Endothelial cell (in vitro differentiated cells): Measurements from ENCODE around the gene CHCHD3. TPM values are rescaled to one million over a fixed set of nuclear protein-coding genes. Genes with fewer than 3 reads are reported as not detected.

Source experiments
- DNase-seq: peaks from one replicate; pipeline ENCODE4 v3.0.0; 2021; ENCODE audit warnings: low spot score
- H3K27ac Mint-ChIP-seq: one replicate; pipeline ENCODE4 v1.8.0; 2021; ENCODE audit warnings: mixed read lengths, inconsistent platforms; ENCODE audit not compliant: unreplicated experiment
- H3K27me3 Mint-ChIP-seq: one replicate; pipeline ENCODE4 v1.8.0; 2021; ENCODE audit warnings: mild to moderate bottlenecking, moderate library complexity, mixed read lengths, inconsistent platforms; ENCODE audit not compliant: unreplicated experiment
- H3K36me3 Mint-ChIP-seq: one replicate; pipeline ENCODE4 v1.8.0; 2021; ENCODE audit warnings: mild to moderate bottlenecking, low read depth, mixed read lengths, inconsistent platforms; ENCODE audit not compliant: unreplicated experiment
- H3K4me1 Mint-ChIP-seq: one replicate; pipeline ENCODE4 v1.8.0; 2021; ENCODE audit warnings: mild to moderate bottlenecking, mixed read lengths, inconsistent platforms; ENCODE audit not compliant: unreplicated experiment
- H3K4me3 Mint-ChIP-seq: one replicate; pipeline ENCODE4 v1.8.0; 2021; ENCODE audit warnings: mild to moderate bottlenecking, mixed read lengths, inconsistent platforms; ENCODE audit not compliant: unreplicated experiment
- H3K9me3 Mint-ChIP-seq: one replicate; pipeline ENCODE4 v1.8.0; 2021; ENCODE audit warnings: mixed read lengths, inconsistent platforms; ENCODE audit not compliant: unreplicated experiment
- long read RNA-seq: library from polyadenylated mRNA; unstranded; transcript quantifications from one replicate; pipeline ENCODE4 v2.0.0, GENCODE V29; 2020; ENCODE audit not compliant: unreplicated experiment
- total RNA-seq: library from RNA; stranded (reverse); fragmentation: NEBNext Ultra II Directional; extraction: Animal tissue kit (Norgen Biotek cat#: 25700); gene quantifications from one replicate; pipeline ENCODE4 v1.2.1, GENCODE V29; 2021; ENCODE audit not compliant: unreplicated experiment
- TF ChIP-seq, protein P1 (sequence below): fragments of 200-600 bp; sonication (generic); IDR thresholded peaks from one replicate; pipeline ENCODE4 v1.5.0; 2021; ENCODE audit warnings: antibody characterized with exemption; ENCODE audit not compliant: unreplicated experiment

Gene CHCHD3
- total RNA-seq: 55.6 TPM
- long read RNA-seq, transcript CHCHD3-201 (8 exons, 1,598 nt): major isoform, 66 of 74 reads
- long read RNA-seq, partial matches to known transcripts: 0 of 74 reads
- long read RNA-seq, other reads (novel, unspliced or antisense): 7 of 74 reads

DNA sequence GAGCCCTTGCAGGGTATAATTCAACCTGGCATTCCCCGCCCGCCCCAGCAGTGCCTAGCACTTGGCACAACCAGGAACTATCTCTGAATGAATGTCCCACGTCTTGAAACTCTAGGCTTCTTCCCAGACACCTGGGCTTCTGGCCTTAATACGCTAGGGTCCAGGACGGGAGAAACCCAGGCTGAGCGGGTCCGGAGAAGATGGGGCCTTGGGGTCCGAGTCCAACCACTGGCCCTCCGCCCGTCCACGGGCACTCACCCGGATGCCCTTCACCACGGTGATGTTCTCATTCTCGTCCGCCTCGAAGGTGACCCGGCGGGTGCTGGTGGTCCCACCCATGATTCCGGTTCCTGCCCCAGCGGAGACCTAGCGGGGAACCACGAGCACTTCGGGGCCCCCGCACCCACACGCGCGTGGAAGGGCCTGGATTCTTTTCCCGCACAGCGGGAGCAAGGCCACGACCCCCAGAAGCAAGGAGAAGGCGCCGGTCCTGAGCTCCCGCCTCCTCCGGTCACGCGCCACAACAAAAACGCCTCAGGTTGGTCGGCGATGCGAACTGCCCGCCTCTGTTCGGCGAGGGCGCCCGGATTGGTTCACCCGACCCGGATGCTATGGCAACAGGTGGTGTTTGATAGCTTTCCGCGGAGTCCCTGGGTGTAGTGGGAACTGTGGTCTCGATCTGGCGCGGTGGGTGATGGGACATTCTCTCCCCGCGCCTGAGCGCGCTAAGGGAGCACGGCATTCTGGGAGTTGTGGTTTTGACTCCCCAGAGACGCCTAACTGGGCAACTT is at the start of gene CHCHD3:
Gene CHCHD3, minus strand, starts transcription at position 492 of the 791 bp plus-strand sequence. Its CDS starts 153 bp downstream, at position 339.
- Mint-ChIP-seq H3K4me1 (peaks cover 4% of the 10 kb centered on the region), H3K4me3 (peak within 1 kb of the TSS; percentile 96), H3K27ac (peak within 1 kb of the TSS; percentile 94), H3K36me3 (no peaks in the 10 kb centered on the region), H3K9me3 (no peaks in the 10 kb centered on the region), H3K27me3 (peaks cover 2% of the 10 kb centered on the region)
- DNase-seq: peak; percentile 95
- TF ChIP-seq, protein P1, sequence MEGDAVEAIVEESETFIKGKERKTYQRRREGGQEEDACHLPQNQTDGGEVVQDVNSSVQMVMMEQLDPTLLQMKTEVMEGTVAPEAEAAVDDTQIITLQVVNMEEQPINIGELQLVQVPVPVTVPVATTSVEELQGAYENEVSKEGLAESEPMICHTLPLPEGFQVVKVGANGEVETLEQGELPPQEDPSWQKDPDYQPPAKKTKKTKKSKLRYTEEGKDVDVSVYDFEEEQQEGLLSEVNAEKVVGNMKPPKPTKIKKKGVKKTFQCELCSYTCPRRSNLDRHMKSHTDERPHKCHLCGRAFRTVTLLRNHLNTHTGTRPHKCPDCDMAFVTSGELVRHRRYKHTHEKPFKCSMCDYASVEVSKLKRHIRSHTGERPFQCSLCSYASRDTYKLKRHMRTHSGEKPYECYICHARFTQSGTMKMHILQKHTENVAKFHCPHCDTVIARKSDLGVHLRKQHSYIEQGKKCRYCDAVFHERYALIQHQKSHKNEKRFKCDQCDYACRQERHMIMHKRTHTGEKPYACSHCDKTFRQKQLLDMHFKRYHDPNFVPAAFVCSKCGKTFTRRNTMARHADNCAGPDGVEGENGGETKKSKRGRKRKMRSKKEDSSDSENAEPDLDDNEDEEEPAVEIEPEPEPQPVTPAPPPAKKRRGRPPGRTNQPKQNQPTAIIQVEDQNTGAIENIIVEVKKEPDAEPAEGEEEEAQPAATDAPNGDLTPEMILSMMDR: no peak

GRCh38 chr7:133130166-133130565 is 48.3 kb upstream of the CHCHD3 start:
- Mint-ChIP-seq H3K27me3 (no peaks in the 10 kb centered on the region), H3K4me1 (no peaks in the 10 kb centered on the region), H3K4me3 (no peak overlapping the region), H3K27ac (no peak overlapping the region), H3K9me3 (no peaks in the 10 kb centered on the region), H3K36me3 (no peaks in the 10 kb centered on the region)
- DNase-seq: no peak
- TF ChIP-seq, protein P1: no peak

GRCh38 chr7:133126422-133126821 is 44.5 kb upstream of the CHCHD3 start:
- DNase-seq: no peak
- H3K27me3 Mint-ChIP-seq: no peaks in the 10 kb centered on the region
- TF ChIP-seq, protein P1: no peak
- H3K4me1 Mint-ChIP-seq: no peaks in the 10 kb centered on the region
- no peak overlapping the region for H3K4me3 Mint-ChIP-seq
- H3K27ac Mint-ChIP-seq: no peak overlapping the region
- no peaks in the 10 kb centered on the region for H3K36me3 Mint-ChIP-seq
- no peaks in the 10 kb centered on the region for H3K9me3 Mint-ChIP-seq

DNA sequence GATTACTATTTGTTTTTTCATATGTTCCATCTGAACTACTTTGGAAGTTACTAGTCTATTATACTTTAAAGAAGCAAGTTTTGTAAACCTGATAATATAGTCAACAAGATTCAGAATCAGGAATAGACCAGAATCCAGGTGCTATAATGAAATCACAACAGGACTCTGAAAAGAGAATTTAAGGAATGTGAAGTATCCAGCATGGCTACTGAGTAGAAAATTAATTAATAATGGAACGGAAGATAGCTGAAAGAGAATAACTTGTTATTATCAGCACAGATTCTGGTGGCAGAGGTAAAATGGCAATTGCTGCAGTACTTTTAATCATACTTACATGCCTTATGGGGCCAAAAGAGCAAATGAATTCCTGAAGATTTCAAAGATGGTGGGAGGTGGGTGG is 43.1 kb upstream of the CHCHD3 start:
- no peak for DNase-seq
- H3K9me3 Mint-ChIP-seq: no peaks in the 10 kb centered on the region
- no peaks in the 10 kb centered on the region for H3K36me3 Mint-ChIP-seq
- TF ChIP-seq, protein P1: no peak
- no peaks in the 10 kb centered on the region for H3K27me3 Mint-ChIP-seq
- H3K4me3 Mint-ChIP-seq: no peak overlapping the region
- H3K27ac Mint-ChIP-seq: no peak overlapping the region
- no peaks in the 10 kb centered on the region for H3K4me1 Mint-ChIP-seq
